ENCODE measurements around the gene CTIF. TPM values are rescaled to one million over a fixed set of nuclear protein-coding genes. Genes with fewer than 3 reads are reported as not detected.

Gene CTIF
- total RNA-seq, 1 donor from 2014 or later, result 26.4 TPM

- H3K9me3 Mint-ChIP-seq (ENCODE audit: low read depth), result no peaks in the 10 kb centered on the region
- no peak for TF ChIP-seq CTCF (IDR thresholded peaks at IDR 0.05; ENCODE audit: unreplicated experiment)
- no peaks in the 10 kb centered on the region for H3K27me3 Mint-ChIP-seq
- no peaks in the 10 kb centered on the region for H3K36me3 Mint-ChIP-seq (ENCODE audit: insufficient read depth)
- no peak overlapping the region for H3K4me3 Mint-ChIP-seq (ENCODE audit: low read depth)
- peak overlapping the region; percentile 6 for H3K27ac Mint-ChIP-seq
- DNase-seq (ENCODE audit: low spot score, unreplicated experiment), result no peak
- peaks cover 60% of the 10 kb centered on the region for H3K4me1 Mint-ChIP-seq (ENCODE audit: low read depth)
Observed at GRCh38 chr18:48831113-48831759, 292.4 kb downstream of the CTIF start.

- Mint-ChIP-seq H3K36me3 (ENCODE audit: insufficient read depth) (no peaks in the 10 kb centered on the region), H3K4me3 (ENCODE audit: low read depth) (no peak overlapping the region), H3K27me3 (no peaks in the 10 kb centered on the region), H3K27ac (no peak overlapping the region), H3K4me1 (ENCODE audit: low read depth) (peaks cover 54% of the 10 kb centered on the region), H3K9me3 (ENCODE audit: low read depth) (no peaks in the 10 kb centered on the region)
- no peak for TF ChIP-seq CTCF (IDR thresholded peaks at IDR 0.05; ENCODE audit: unreplicated experiment)
- no peak for DNase-seq (ENCODE audit: low spot score, unreplicated experiment)
Observed at GRCh38 chr18:48831802-48832201, 293.0 kb downstream of the CTIF start.

- Mint-ChIP-seq H3K27ac (peak overlapping the region; percentile 93), H3K4me1 (ENCODE audit: low read depth) (peaks cover 42% of the 10 kb centered on the region), H3K36me3 (ENCODE audit: insufficient read depth) (no peaks in the 10 kb centered on the region), H3K9me3 (ENCODE audit: low read depth) (no peaks in the 10 kb centered on the region), H3K4me3 (ENCODE audit: low read depth) (peak overlapping the region; percentile 32), H3K27me3 (no peaks in the 10 kb centered on the region)
- no peak for TF ChIP-seq CTCF (IDR thresholded peaks at IDR 0.05; ENCODE audit: unreplicated experiment)
- no peak for DNase-seq (ENCODE audit: low spot score, unreplicated experiment)
Observed at GRCh38 chr18:48832938-48833700, 294.3 kb downstream of the CTIF start.

- H3K4me1 Mint-ChIP-seq (ENCODE audit: low read depth), result peaks cover 38% of the 10 kb centered on the region
Observed at GRCh38 chr18:48833701-48834412, 295.0 kb downstream of the CTIF start.

More at GRCh38 chr18:48833701-48834412, 295.0 kb downstream of the CTIF start:
- no peak for TF ChIP-seq CTCF (IDR thresholded peaks at IDR 0.05; ENCODE audit: unreplicated experiment)
- H3K4me3 Mint-ChIP-seq (ENCODE audit: low read depth), result no peak overlapping the region
- H3K9me3 Mint-ChIP-seq (ENCODE audit: low read depth), result no peaks in the 10 kb centered on the region
- H3K27ac Mint-ChIP-seq, result no peak overlapping the region
- H3K36me3 Mint-ChIP-seq (ENCODE audit: insufficient read depth), result no peaks in the 10 kb centered on the region
- no peak for DNase-seq (ENCODE audit: low spot score, unreplicated experiment)
- H3K27me3 Mint-ChIP-seq, result no peaks in the 10 kb centered on the region
